ENCODE data around the gene CBLB. TPM values are rescaled to one million over a fixed set of nuclear protein-coding genes. Genes with fewer than 3 reads are reported as not detected.
"Not testable (repeated sequence)": the region's sequence is repeated elsewhere in the genome, so short reads cannot be mapped to it uniquely, and the experiment has no call there.

CBLB gene
- total RNA-seq, 1 experiment from 2014 or later = 26.2 TPM

GRCh38 chr3:105729667-105730066 is 139.1 kb downstream of the CBLB start:
- peaks cover 5% of the 10 kb centered on the region for H3K9me3 Mint-ChIP-seq (ENCODE audit: low read depth, unreplicated experiment)
- no peaks in the 10 kb centered on the region for H3K4me1 Mint-ChIP-seq (ENCODE audit: low read depth, unreplicated experiment)
- H3K27ac Mint-ChIP-seq (ENCODE audit: unreplicated experiment) = no peak overlapping the region
- no peak for DNase-seq
- no peak overlapping the region for H3K4me3 Mint-ChIP-seq (ENCODE audit: low read depth, unreplicated experiment)
- CTCF ChIA-PET = no interaction called here
- H3K36me3 Mint-ChIP-seq (ENCODE audit: insufficient read depth, unreplicated experiment) = no peaks in the 10 kb centered on the region
- TF ChIP-seq, protein P1, sequence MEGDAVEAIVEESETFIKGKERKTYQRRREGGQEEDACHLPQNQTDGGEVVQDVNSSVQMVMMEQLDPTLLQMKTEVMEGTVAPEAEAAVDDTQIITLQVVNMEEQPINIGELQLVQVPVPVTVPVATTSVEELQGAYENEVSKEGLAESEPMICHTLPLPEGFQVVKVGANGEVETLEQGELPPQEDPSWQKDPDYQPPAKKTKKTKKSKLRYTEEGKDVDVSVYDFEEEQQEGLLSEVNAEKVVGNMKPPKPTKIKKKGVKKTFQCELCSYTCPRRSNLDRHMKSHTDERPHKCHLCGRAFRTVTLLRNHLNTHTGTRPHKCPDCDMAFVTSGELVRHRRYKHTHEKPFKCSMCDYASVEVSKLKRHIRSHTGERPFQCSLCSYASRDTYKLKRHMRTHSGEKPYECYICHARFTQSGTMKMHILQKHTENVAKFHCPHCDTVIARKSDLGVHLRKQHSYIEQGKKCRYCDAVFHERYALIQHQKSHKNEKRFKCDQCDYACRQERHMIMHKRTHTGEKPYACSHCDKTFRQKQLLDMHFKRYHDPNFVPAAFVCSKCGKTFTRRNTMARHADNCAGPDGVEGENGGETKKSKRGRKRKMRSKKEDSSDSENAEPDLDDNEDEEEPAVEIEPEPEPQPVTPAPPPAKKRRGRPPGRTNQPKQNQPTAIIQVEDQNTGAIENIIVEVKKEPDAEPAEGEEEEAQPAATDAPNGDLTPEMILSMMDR (IDR thresholded peaks at IDR 0.05; ENCODE audit: unreplicated experiment) = no peak
- intact Hi-C loops (cut with micrococcal nuclease; ENCODE audit: unreplicated experiment) = no loop called here
- BruUV-seq (replicated peaks) = no TSS peak
- H3K27me3 Mint-ChIP-seq (ENCODE audit: unreplicated experiment) = no peaks in the 10 kb centered on the region

- H3K36me3 Mint-ChIP-seq (ENCODE audit: insufficient read depth, unreplicated experiment) = no peaks in the 10 kb centered on the region
- peaks cover 5% of the 10 kb centered on the region for H3K9me3 Mint-ChIP-seq (ENCODE audit: low read depth, unreplicated experiment)
- intact Hi-C loops (cut with micrococcal nuclease; ENCODE audit: unreplicated experiment) = no loop called here
- BruUV-seq (replicated peaks) = no TSS peak
- CTCF ChIA-PET = no interaction called here
- no peaks in the 10 kb centered on the region for H3K4me1 Mint-ChIP-seq (ENCODE audit: low read depth, unreplicated experiment)
- H3K4me3 Mint-ChIP-seq (ENCODE audit: low read depth, unreplicated experiment) = no peak overlapping the region
- no peak for DNase-seq
- TF ChIP-seq, protein P1 (IDR thresholded peaks at IDR 0.05; ENCODE audit: unreplicated experiment) = no peak
- H3K27me3 Mint-ChIP-seq (ENCODE audit: unreplicated experiment) = no peaks in the 10 kb centered on the region
- H3K27ac Mint-ChIP-seq (ENCODE audit: unreplicated experiment) = no peak overlapping the region
Measured at GRCh38 chr3:105728771-105729312, 140.0 kb downstream of the CBLB start.

- DNase-seq; H3K9me3 Mint-ChIP-seq (ENCODE audit: low read depth, unreplicated experiment); CTCF ChIA-PET; H3K27ac Mint-ChIP-seq (ENCODE audit: unreplicated experiment); H3K27me3 Mint-ChIP-seq (ENCODE audit: unreplicated experiment); H3K36me3 Mint-ChIP-seq (ENCODE audit: insufficient read depth, unreplicated experiment); H3K4me1 Mint-ChIP-seq (ENCODE audit: low read depth, unreplicated experiment); H3K4me3 Mint-ChIP-seq (ENCODE audit: low read depth, unreplicated experiment); BruUV-seq (replicated peaks); intact Hi-C loops (cut with micrococcal nuclease; ENCODE audit: unreplicated experiment): not testable (repeated sequence)
Measured at GRCh38 chr3:105727036-105727435, 141.8 kb downstream of the CBLB start.

DNA sequence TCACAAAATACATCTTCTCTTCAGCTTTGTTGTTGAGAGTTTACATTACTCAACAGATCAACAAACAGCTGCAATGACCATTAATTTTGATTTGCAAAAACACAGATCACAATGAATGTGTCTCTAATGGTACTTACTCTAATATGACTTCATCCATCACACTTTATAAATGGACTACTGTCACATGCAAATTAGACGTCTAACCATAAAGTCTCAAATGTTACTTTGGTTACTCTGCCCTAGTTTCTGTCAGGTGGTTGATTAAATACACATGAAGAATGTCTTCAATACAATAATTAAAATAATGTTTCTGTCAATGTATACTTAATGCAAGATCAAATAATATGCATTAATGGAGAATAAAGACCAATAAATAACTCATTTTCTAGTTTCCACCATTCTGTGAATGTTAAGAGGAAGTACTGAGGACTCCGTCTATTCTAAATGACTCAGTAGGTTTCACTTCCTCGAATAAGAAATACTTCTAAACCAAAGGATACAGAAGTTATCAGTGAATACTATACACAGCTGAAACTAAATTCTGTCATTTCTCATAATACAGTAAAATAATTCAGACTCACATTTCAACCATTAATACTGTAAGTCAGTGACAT is 145.8 kb downstream of the CBLB start:
- CTCF ChIA-PET = no interaction called here
- Mint-ChIP-seq H3K36me3 (ENCODE audit: insufficient read depth, unreplicated experiment) (no peaks in the 10 kb centered on the region), H3K27me3 (ENCODE audit: unreplicated experiment) (no peaks in the 10 kb centered on the region), H3K9me3 (ENCODE audit: low read depth, unreplicated experiment) (peaks cover 4% of the 10 kb centered on the region), H3K4me3 (ENCODE audit: low read depth, unreplicated experiment) (no peak overlapping the region), H3K4me1 (ENCODE audit: low read depth, unreplicated experiment) (no peaks in the 10 kb centered on the region), H3K27ac (ENCODE audit: unreplicated experiment) (no peak overlapping the region)
- no TSS peak for BruUV-seq (replicated peaks)
- intact Hi-C loops (cut with micrococcal nuclease; ENCODE audit: unreplicated experiment) = no loop called here
- DNase-seq = no peak
- TF ChIP-seq, protein P1 (IDR thresholded peaks at IDR 0.05; ENCODE audit: unreplicated experiment) = no peak

DNA sequence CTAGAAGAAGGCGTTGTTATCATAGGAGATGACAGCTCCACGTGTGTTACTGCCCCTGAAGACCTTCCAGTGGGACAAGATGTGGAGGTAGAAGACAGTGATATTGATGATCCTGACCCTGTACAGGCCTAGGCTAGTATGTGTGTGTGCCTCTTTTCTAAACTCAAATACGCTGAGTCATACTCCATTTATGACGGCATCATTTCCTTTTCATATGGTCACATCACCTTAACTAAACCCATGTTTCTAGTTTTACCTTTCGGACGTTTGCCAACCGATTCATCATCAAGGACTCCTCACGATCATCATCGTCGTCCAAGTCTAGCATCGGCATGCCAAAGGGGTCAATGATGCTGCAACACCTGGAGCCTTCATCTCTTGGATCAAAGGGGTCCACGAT is 149.0 kb downstream of the CBLB start:
- no TSS peak for BruUV-seq (replicated peaks)
- no peak for DNase-seq
- TF ChIP-seq, protein P1 (IDR thresholded peaks at IDR 0.05; ENCODE audit: unreplicated experiment) = no peak
- CTCF ChIA-PET = no interaction called here
- Mint-ChIP-seq H3K27ac (ENCODE audit: unreplicated experiment) (no peak overlapping the region), H3K9me3 (ENCODE audit: low read depth, unreplicated experiment) (no peaks in the 10 kb centered on the region), H3K27me3 (ENCODE audit: unreplicated experiment) (no peaks in the 10 kb centered on the region), H3K4me1 (ENCODE audit: low read depth, unreplicated experiment) (no peaks in the 10 kb centered on the region), H3K36me3 (ENCODE audit: insufficient read depth, unreplicated experiment) (no peaks in the 10 kb centered on the region), H3K4me3 (ENCODE audit: low read depth, unreplicated experiment) (no peak overlapping the region)
- intact Hi-C loops (cut with micrococcal nuclease; ENCODE audit: unreplicated experiment) = no loop called here
